ENCODE data around the gene GCHFR.
A peak's percentile ranks its signal among the peaks of the same experiment; 100 is the strongest.

The GCHFR gene

DNA sequence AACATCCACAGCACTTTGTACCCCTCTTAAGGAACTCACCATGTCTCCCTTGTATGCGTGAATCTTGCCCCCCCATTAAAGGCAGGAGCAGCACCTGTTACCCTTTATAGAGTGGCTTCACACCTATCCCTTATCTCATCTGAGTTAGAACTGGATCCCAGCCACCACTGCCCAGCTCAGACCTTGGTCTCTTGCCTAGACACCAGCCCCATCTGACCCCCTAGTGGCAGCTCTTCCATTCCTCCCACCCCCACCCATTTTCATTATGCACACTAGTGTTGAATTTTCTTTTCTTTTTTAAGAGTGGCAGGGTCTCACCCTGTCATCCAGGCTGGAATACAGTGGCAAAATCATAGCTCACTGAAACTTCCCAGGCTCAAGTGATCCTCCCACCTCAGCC, 39.8 kb downstream of the GCHFR start:
- Histone ChIP-seq H3K79me2 (ENCODE audit: insufficient read depth, low read length) (0 out of 2 replicates have a peak, but pooled peaks cover 3% of the 10 kb centered on the region), H3K27ac (ENCODE audit: low read depth, low read length, poor library complexity, severe bottlenecking) (no peak overlapping the region), H3K9me2 (ENCODE audit: low read depth, low read length) (no peaks in the 10 kb centered on the region), H3K4me3 (ENCODE audit: low read depth, low read length, poor library complexity, severe bottlenecking) (no peak overlapping the region), H2AFZ (ENCODE audit: low read length) (no peak overlapping the region), H4K20me1 (ENCODE audit: insufficient read depth, low read length) (no peaks in the 10 kb centered on the region), H3K36me3 (ENCODE audit: insufficient read depth, low read length) (no peaks in the 10 kb centered on the region), H3K4me1 (ENCODE audit: insufficient read depth, low read length, severe bottlenecking) (peaks cover 16% of the 10 kb centered on the region), H3K4me2 (ENCODE audit: low read length) (no peak overlapping the region), H3K27me3 (ENCODE audit: insufficient read depth, low read length) (no peaks in the 10 kb centered on the region), H3K9ac (ENCODE audit: low read length) (no peak overlapping the region), H3K9me3 (ENCODE audit: low read length) (no peaks in the 10 kb centered on the region), H3F3A (ENCODE audit: insufficient read depth, low read length) (no peaks in the 10 kb centered on the region)
- TF ChIP-seq, protein P1, sequence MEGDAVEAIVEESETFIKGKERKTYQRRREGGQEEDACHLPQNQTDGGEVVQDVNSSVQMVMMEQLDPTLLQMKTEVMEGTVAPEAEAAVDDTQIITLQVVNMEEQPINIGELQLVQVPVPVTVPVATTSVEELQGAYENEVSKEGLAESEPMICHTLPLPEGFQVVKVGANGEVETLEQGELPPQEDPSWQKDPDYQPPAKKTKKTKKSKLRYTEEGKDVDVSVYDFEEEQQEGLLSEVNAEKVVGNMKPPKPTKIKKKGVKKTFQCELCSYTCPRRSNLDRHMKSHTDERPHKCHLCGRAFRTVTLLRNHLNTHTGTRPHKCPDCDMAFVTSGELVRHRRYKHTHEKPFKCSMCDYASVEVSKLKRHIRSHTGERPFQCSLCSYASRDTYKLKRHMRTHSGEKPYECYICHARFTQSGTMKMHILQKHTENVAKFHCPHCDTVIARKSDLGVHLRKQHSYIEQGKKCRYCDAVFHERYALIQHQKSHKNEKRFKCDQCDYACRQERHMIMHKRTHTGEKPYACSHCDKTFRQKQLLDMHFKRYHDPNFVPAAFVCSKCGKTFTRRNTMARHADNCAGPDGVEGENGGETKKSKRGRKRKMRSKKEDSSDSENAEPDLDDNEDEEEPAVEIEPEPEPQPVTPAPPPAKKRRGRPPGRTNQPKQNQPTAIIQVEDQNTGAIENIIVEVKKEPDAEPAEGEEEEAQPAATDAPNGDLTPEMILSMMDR (IDR thresholded peaks at IDR 0.05; ENCODE audit: low read length), result peak; percentile 30; the same call in 1 of the 2 replicates
- TF ChIP-seq EZH2 (IDR thresholded peaks at IDR 0.05; ENCODE audit: borderline replicate concordance, low read length), result no peak

DNA sequence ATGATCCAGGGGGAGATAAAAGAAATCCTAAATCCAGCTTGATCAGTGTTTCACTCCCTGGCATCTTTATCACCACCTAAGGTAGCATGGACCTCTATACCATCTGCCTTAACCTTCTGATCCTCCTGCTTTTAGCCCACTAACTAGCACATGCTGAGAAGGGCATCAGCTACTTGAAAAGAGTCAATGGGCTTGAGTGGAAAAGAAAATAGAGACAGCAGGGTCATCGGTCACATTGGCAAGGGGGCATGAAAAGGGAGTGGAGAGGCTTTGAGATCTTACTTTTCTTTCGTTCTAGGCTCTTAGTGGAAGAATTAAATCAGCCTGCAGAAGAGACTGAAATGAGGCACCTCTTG, 42.8 kb downstream of the GCHFR start:
- H4K20me1 ChIP-seq (ENCODE audit: insufficient read depth, low read length), result no peaks in the 10 kb centered on the region
- H3K36me3 ChIP-seq (ENCODE audit: insufficient read depth, low read length), result peaks cover 7% of the 10 kb centered on the region; the same call in 1 of the 2 replicates
- 0 out of 2 replicates have a peak, but pooled peaks cover 3% of the 10 kb centered on the region for H3K79me2 ChIP-seq (ENCODE audit: insufficient read depth, low read length)

DNA sequence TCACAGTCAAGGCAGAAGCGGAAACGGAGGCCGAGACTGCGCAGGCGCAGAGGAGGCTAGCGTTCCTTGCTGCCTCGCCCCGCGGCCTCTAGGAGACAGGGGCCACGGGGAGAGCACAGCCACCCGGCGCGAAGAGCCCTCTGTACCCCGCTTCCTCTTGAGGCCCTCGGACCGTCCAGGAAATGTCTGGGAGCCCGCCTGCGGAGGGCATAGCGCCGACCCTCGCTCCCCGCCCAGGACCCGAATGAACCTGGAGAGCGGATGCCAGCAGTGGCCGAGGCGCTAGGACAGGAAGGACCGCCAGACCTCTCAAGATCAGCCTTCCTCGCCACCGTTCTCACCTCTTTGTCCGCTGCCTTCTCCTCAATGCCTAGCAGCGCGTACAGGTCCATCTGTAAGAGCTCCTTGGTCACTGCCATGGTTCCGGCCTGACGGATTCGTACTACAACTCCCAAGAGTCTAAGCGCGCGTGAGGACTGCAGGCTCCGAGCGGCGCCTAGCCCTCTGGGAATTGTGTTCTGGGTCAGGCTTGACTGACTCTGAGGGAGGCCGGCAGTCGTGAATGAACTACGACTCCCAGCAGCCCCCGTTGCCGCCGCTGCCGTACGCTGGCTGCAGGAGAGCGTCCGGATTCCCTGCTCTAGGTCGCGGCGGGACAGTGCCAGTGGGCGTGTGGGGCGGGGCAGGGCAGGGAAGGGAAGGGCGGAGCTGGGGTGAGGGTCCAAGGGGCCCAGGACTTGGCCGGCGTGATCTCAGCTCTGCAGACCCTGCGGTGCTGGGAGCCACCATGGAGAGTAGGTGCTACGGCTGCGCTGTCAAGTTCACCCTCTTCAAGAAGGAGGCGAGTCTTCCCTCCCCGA, 43.4 kb downstream of the GCHFR start, which contains the start of the genes DNAJC17 and ZFYVE19:
DNAJC17 (minus strand) TSS at position 446 of the 860 bp plus-strand sequence; CDS start at position 419, 27 bp downstream.
ZFYVE19 (plus strand) TSS at position 62 of the 860 bp plus-strand sequence; CDS start at position 563, 501 bp downstream.
- H2AFZ ChIP-seq (ENCODE audit: low read length), result peak within 1 kb of the TSS; percentile 81; the same call in 1 of the 2 replicates
- H3K4me1 ChIP-seq (ENCODE audit: insufficient read depth, low read length, severe bottlenecking), result peaks cover 16% of the 10 kb centered on the region
- H3K9ac ChIP-seq (ENCODE audit: low read length), result peak within 1 kb of the TSS; percentile 99
- peaks cover 7% of the 10 kb centered on the region; the same call in 1 of the 2 replicates for H3K36me3 ChIP-seq (ENCODE audit: insufficient read depth, low read length)
- no peaks in the 10 kb centered on the region for H3K27me3 ChIP-seq (ENCODE audit: insufficient read depth, low read length)
- no peaks in the 10 kb centered on the region for H3F3A ChIP-seq (ENCODE audit: insufficient read depth, low read length)
- H3K79me2 ChIP-seq (ENCODE audit: insufficient read depth, low read length), result 0 out of 2 replicates have a peak, but pooled peaks cover 3% of the 10 kb centered on the region
- TF ChIP-seq, protein P1 (IDR thresholded peaks at IDR 0.05; ENCODE audit: low read length), result peak; percentile 25; the same call in 1 of the 2 replicates
- no peak for TF ChIP-seq EZH2 (IDR thresholded peaks at IDR 0.05; ENCODE audit: borderline replicate concordance, low read length)
- H3K4me2 ChIP-seq (ENCODE audit: low read length), result peak within 1 kb of the TSS; percentile 79
- peak within 1 kb of the TSS; percentile 89 for H3K27ac ChIP-seq (ENCODE audit: low read depth, low read length, poor library complexity, severe bottlenecking)
- H3K4me3 ChIP-seq (ENCODE audit: low read depth, low read length, poor library complexity, severe bottlenecking), result peak within 1 kb of the TSS; percentile 95
- H3K9me2 ChIP-seq (ENCODE audit: low read depth, low read length), result no peaks in the 10 kb centered on the region
- no peaks in the 10 kb centered on the region for H4K20me1 ChIP-seq (ENCODE audit: insufficient read depth, low read length)
- no peaks in the 10 kb centered on the region for H3K9me3 ChIP-seq (ENCODE audit: low read length)

More for the DNA sequence above, 42.8 kb downstream of the GCHFR start:
- Histone ChIP-seq H2AFZ (ENCODE audit: low read length) (no peak overlapping the region), H3K27ac (ENCODE audit: low read depth, low read length, poor library complexity, severe bottlenecking) (peak overlapping the region; percentile 89), H3K9me3 (ENCODE audit: low read length) (no peaks in the 10 kb centered on the region), H3K4me1 (ENCODE audit: insufficient read depth, low read length, severe bottlenecking) (peaks cover 16% of the 10 kb centered on the region), H3K4me3 (ENCODE audit: low read depth, low read length, poor library complexity, severe bottlenecking) (peak overlapping the region; percentile 95), H3K9ac (ENCODE audit: low read length) (peak overlapping the region; percentile 99), H3K27me3 (ENCODE audit: insufficient read depth, low read length) (no peaks in the 10 kb centered on the region), H3K9me2 (ENCODE audit: low read depth, low read length) (no peaks in the 10 kb centered on the region), H3K4me2 (ENCODE audit: low read length) (peak overlapping the region; percentile 79), H3F3A (ENCODE audit: insufficient read depth, low read length) (no peaks in the 10 kb centered on the region)
- TF ChIP-seq EZH2 (IDR thresholded peaks at IDR 0.05; ENCODE audit: borderline replicate concordance, low read length), result no peak
- TF ChIP-seq, protein P1 (IDR thresholded peaks at IDR 0.05; ENCODE audit: low read length), result no peak

Measured in OCI-LY1 (cell line).